GM21367 (cell line): ENCODE measurements around the gene SCART1.

ENCODE experiments used
- ATAC-seq: cut with Tn5 transposase; IDR thresholded peaks from one replicate; pipeline ENCODE4 v1.9.1; 2021; ENCODE audit not compliant: unreplicated experiment

SCART1 gene

GRCh38 chr10:133454204-133454893 lies 604 bp downstream of the SCART1 start:
- no peak for ATAC-seq

GRCh38 chr10:133455196-133455595 lies 1.5 kb downstream of the SCART1 start:
- ATAC-seq = no peak

GRCh38 chr10:133455611-133456031 lies 1.9 kb downstream of the SCART1 start:
- no peak for ATAC-seq

GRCh38 chr10:133456041-133456951 lies 2.6 kb downstream of the SCART1 start:
- ATAC-seq = no peak

GRCh38 chr10:133457100-133457841 lies 3.5 kb downstream of the SCART1 start:
- no peak for ATAC-seq

- ATAC-seq = no peak
These were observed 4.4 kb downstream of the SCART1 start for GRCh38 chr10:133458021-133458709.

GRCh38 chr10:133458710-133459453 lies 5.1 kb downstream of the SCART1 start:
- no peak for ATAC-seq

- ATAC-seq = no peak
These were observed 5.9 kb downstream of the SCART1 start for GRCh38 chr10:133459454-133460207.

GRCh38 chr10:133460208-133460769 lies 6.5 kb downstream of the SCART1 start:
- ATAC-seq = no peak

- ATAC-seq = no peak
These were observed 7.3 kb downstream of the SCART1 start for GRCh38 chr10:133461027-133461426.

GRCh38 chr10:133461841-133462240 lies 8.1 kb downstream of the SCART1 start:
- ATAC-seq = no peak

- ATAC-seq = no peak
These were observed 9.0 kb downstream of the SCART1 start for GRCh38 chr10:133462512-133463305.

- ATAC-seq = no peak
These were observed 10.9 kb downstream of the SCART1 start for GRCh38 chr10:133464582-133465031.

- ATAC-seq = no peak
These were observed 11.6 kb downstream of the SCART1 start for GRCh38 chr10:133465191-133465949.

- ATAC-seq = no peak
These were observed 12.3 kb downstream of the SCART1 start for GRCh38 chr10:133465950-133466474.

GRCh38 chr10:133466683-133467275 lies 13.0 kb downstream of the SCART1 start:
- no peak for ATAC-seq
